OCI-LY3 (cell line): ENCODE results near the gene CSF3R.

Experiments
- H2AFZ ChIP-seq: fragments of 200-600, 300-600 bp; shearing (Covaris generic); 2 replicates; pipeline ENCODE4 v1.6.0; 2014; ENCODE audit warnings: antibody characterized with exemption, low read depth, low read length
- H3K27ac ChIP-seq: fragments of 200-600, 300-600 bp; sonication (generic); 2 replicates; pipeline ENCODE4 v1.5.1; 2014; ENCODE audit warnings: mild to moderate bottlenecking, low read length, moderate library complexity, mixed read lengths
- H3K27me3 ChIP-seq: fragments of 200-600, 300-600 bp; sonication (generic); 2 replicates; pipeline ENCODE4 v1.6.1; 2014; ENCODE audit warnings: low read depth, low read length, mixed read lengths
- H3K36me3 ChIP-seq: fragments of 200-600, 300-600 bp; sonication (generic); replicated peaks from 2 replicates; pipeline ENCODE3; 2014; ENCODE audit warnings: low read depth, low read length, mixed read lengths
- H3K4me1 ChIP-seq: fragments of 300-600, 200-600 bp; sonication (generic); 2 replicates; pipeline ENCODE4 v1.6.1; 2014; ENCODE audit warnings: low read length, mixed read lengths
- H3K4me2 ChIP-seq: fragments of 200-600, 300-600 bp; sonication (generic); 2 replicates; pipeline ENCODE4 v1.6.1; 2014; ENCODE audit warnings: low read length, mixed read lengths
- H3K4me3 ChIP-seq: fragments of 300-600, 200-600 bp; sonication (generic); 2 replicates; pipeline ENCODE4 v1.5.1; 2014; ENCODE audit warnings: antibody characterized with exemption, mild to moderate bottlenecking, low read length, moderate library complexity
- H3K79me2 ChIP-seq: fragments of 300-600, 200-600 bp; shearing (Covaris generic); 2 replicates; pipeline ENCODE4 v1.6.1; 2014; ENCODE audit warnings: mild to moderate bottlenecking, low read length, mixed read lengths
- H3K9ac ChIP-seq: fragments of 300-600, 200-600 bp; shearing (Covaris generic); 2 replicates; pipeline ENCODE4 v1.6.0; 2014; ENCODE audit warnings: mild to moderate bottlenecking, low read length, moderate library complexity
- H3K9me3 ChIP-seq: fragments of 200-600, 300-600 bp; shearing (Covaris generic); 2 replicates; pipeline ENCODE4 v1.6.1; 2014; ENCODE audit warnings: low read length, mixed read lengths; ENCODE audit not compliant: insufficient read depth
- H4K20me1 ChIP-seq: fragments of 200-600, 300-600 bp; sonication (generic); 2 replicates; pipeline ENCODE4 v1.6.1; 2016; ENCODE audit warnings: low read length, mixed read lengths; ENCODE audit not compliant: insufficient read depth
- EZH2phosphoT487 ChIP-seq: fragments of 200-600 bp; shearing (Covaris generic); IDR thresholded peaks from 2 replicates; pipeline ENCODE4 v1.6.1; 2018; ENCODE audit warnings: antibody characterized with exemption, mixed run types, low read depth
- TF ChIP-seq, protein P1 (sequence below): fragments of 200-600, 300-600 bp; sonication (generic); IDR thresholded peaks from 2 replicates; pipeline ENCODE4 v1.5.1; 2014; ENCODE audit warnings: antibody characterized with exemption, low read length, low read depth

The CSF3R gene

DNA sequence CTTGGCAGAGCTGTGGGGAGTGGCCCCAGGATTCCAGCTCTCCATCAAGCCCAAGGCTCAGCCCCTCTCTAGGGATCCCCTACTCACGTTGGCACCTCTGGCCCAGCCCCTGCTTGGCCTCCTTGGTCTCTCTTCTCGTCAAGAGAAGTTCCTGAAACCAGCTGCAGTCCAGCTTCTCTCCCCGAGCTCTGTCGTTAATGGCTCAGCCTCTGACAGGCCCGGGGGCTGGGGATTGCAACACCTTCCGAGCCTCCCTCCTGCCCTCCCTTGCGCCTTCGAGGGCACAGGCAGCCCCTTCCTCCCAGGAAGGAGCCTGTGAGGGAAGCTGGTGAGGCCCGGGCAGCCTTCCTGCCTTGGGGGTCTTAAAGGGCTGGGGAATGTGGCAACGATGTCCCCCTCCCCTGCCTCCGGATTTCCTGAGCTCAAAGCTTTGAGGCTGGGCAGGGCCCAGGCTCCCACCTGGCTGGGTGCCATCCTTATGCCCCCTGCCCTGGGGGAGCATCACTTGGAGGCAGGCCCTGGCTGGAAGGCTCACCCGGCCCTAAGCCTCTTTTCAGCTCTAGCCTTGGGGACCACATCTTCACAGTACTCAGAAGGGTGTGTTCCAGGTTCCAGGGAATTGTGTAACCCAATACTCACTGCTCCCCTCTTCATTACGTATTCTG is at the start of gene CSF3R:
TSS of gene CSF3R (minus strand) at position 190 of the 665 bp plus-strand sequence. CDS start 3,417 bp downstream, outside the sequence.
- Histone ChIP-seq H3K4me3 (no peak within 1 kb of the TSS), H3K4me2 (no peak within 1 kb of the TSS), H3K9ac (no peak within 1 kb of the TSS), H3K9me3 (no peaks in the 10 kb centered on the region), H3K4me1 (peaks cover 13% of the 10 kb centered on the region), H2AFZ (no peak within 1 kb of the TSS), H3K27me3 (0 out of 2 replicates have a peak, but pooled peaks cover 4% of the 10 kb centered on the region), H3K79me2 (no peaks in the 10 kb centered on the region), H4K20me1 (no peaks in the 10 kb centered on the region), H3K36me3 (no peaks in the 10 kb centered on the region), H3K27ac (no peak within 1 kb of the TSS)
- TF ChIP-seq EZH2phosphoT487, result no peak
- TF ChIP-seq, protein P1, sequence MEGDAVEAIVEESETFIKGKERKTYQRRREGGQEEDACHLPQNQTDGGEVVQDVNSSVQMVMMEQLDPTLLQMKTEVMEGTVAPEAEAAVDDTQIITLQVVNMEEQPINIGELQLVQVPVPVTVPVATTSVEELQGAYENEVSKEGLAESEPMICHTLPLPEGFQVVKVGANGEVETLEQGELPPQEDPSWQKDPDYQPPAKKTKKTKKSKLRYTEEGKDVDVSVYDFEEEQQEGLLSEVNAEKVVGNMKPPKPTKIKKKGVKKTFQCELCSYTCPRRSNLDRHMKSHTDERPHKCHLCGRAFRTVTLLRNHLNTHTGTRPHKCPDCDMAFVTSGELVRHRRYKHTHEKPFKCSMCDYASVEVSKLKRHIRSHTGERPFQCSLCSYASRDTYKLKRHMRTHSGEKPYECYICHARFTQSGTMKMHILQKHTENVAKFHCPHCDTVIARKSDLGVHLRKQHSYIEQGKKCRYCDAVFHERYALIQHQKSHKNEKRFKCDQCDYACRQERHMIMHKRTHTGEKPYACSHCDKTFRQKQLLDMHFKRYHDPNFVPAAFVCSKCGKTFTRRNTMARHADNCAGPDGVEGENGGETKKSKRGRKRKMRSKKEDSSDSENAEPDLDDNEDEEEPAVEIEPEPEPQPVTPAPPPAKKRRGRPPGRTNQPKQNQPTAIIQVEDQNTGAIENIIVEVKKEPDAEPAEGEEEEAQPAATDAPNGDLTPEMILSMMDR, result no peak

DNA sequence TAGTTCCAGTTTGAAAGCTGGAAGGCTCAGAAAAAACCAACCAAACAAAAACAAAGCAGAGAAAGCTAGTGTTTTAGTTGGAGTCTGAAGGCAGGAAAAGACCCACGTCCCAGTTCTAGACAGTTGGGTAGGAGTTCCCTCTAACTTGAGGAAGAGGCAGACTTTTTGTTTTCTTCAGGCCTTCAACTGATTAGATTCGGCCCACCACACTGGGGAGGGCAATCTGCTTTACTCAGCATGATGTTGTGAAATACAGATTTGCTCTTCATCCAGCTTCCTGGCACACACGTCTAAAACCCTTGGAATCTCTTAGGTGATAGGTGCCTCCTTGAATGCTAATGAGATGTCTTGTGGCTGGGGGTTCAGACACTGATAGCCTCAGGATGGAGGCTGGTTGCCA is 49.1 kb upstream of the CSF3R start:
- Histone ChIP-seq H3K9ac (no peak overlapping the region), H3K27ac (no peak overlapping the region), H3K9me3 (no peaks in the 10 kb centered on the region), H3K79me2 (no peaks in the 10 kb centered on the region), H3K4me3 (no peak overlapping the region), H3K4me2 (no peak overlapping the region), H2AFZ (no peak overlapping the region), H4K20me1 (no peaks in the 10 kb centered on the region), H3K27me3 (no peaks in the 10 kb centered on the region; the same call in 1 of the 2 replicates), H3K36me3 (no peaks in the 10 kb centered on the region), H3K4me1 (no peaks in the 10 kb centered on the region)
- TF ChIP-seq, protein P1, result no peak
- TF ChIP-seq EZH2phosphoT487, result no peak

GRCh38 chr1:36530791-36531190 is 48.1 kb upstream of the CSF3R start:
- H4K20me1 ChIP-seq, result no peaks in the 10 kb centered on the region
- no peaks in the 10 kb centered on the region for H3K9me3 ChIP-seq
- no peaks in the 10 kb centered on the region for H3K4me1 ChIP-seq
- H3K4me3 ChIP-seq, result no peak overlapping the region
- no peaks in the 10 kb centered on the region for H3K36me3 ChIP-seq
- TF ChIP-seq, protein P1, result no peak
- no peak overlapping the region for H3K4me2 ChIP-seq
- H3K79me2 ChIP-seq, result no peaks in the 10 kb centered on the region
- H3K27me3 ChIP-seq, result no peaks in the 10 kb centered on the region; the same call in 1 of the 2 replicates
- no peak overlapping the region for H3K27ac ChIP-seq
- no peak overlapping the region for H3K9ac ChIP-seq
- H2AFZ ChIP-seq, result no peak overlapping the region

DNA sequence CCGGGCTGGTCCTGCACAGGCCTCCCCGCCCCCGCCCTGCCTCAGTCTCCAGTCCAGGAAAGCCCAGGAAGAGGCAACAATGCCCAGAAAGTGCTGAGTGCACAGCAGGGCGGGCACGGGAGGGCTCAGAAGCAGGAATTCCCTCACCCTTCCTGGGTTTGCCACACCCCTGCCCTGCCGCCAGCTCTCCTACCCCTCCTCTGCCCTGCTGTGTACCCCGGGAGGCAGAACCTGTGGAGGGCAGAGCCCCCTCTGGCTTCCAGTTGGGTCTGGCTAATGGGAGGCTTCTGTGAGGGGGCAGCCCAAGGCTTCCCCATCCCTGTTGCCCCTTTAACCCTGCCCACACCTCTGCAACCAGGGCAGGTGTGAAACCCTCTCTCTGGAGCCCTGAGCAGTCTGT is 47.5 kb upstream of the CSF3R start:
- Histone ChIP-seq H3K36me3 (no peaks in the 10 kb centered on the region), H3K79me2 (no peaks in the 10 kb centered on the region), H3K9me3 (no peaks in the 10 kb centered on the region), H3K27ac (no peak overlapping the region), H3K4me1 (no peaks in the 10 kb centered on the region), H4K20me1 (no peaks in the 10 kb centered on the region), H3K9ac (no peak overlapping the region), H3K27me3 (no peaks in the 10 kb centered on the region; the same call in 1 of the 2 replicates), H3K4me3 (no peak overlapping the region), H3K4me2 (no peak overlapping the region), H2AFZ (no peak overlapping the region)
- no peak for TF ChIP-seq EZH2phosphoT487
